ENCODE data around the gene H6PD.

The H6PD gene

GRCh38 chr1:9234223-9235095 is at the start of gene H6PD:
H6PD (plus strand) TSS chr1:9234774; CDS start chr1:9244935, 10,161 bp downstream.
- DNase-seq = peak; percentile 93

GRCh38 chr1:9186082-9186859 is 48.3 kb upstream of the H6PD start:
- no peak for DNase-seq

GRCh38 chr1:9187004-9187403 is 47.6 kb upstream of the H6PD start:
- DNase-seq = no peak

GRCh38 chr1:9190234-9190633 is 44.3 kb upstream of the H6PD start:
- no peak for DNase-seq

GRCh38 chr1:9191231-9191630 is 43.3 kb upstream of the H6PD start:
- DNase-seq = no peak

- no peak for DNase-seq
Observed at GRCh38 chr1:9192578-9193232, 41.9 kb upstream of the H6PD start.

GRCh38 chr1:9193233-9193625 is 41.3 kb upstream of the H6PD start:
- no peak for DNase-seq

GRCh38 chr1:9194024-9194423 is 40.5 kb upstream of the H6PD start:
- peak; percentile 44 for DNase-seq

GRCh38 chr1:9195651-9196050 is 38.9 kb upstream of the H6PD start:
- peak; percentile 45 for DNase-seq

GRCh38 chr1:9196129-9197040 is 38.2 kb upstream of the H6PD start:
- peak; percentile 97 for DNase-seq

- DNase-seq = no peak
Observed at GRCh38 chr1:9197186-9198099, 37.1 kb upstream of the H6PD start.

- no peak for DNase-seq
Observed at GRCh38 chr1:9198538-9199361, 35.8 kb upstream of the H6PD start.

- no peak for DNase-seq
Observed at GRCh38 chr1:9200441-9200840, 34.1 kb upstream of the H6PD start.

- DNase-seq = peak; percentile 42
Observed at GRCh38 chr1:9201401-9202239, 33.0 kb upstream of the H6PD start.

GRCh38 chr1:9202240-9202870 is 32.2 kb upstream of the H6PD start:
- DNase-seq = no peak

- DNase-seq = peak; percentile 39
Observed at GRCh38 chr1:9203511-9203982, 31.0 kb upstream of the H6PD start.

- no peak for DNase-seq
Observed at GRCh38 chr1:9204156-9204720, 30.3 kb upstream of the H6PD start.

- peak; percentile 80 for DNase-seq
Observed at GRCh38 chr1:9207086-9207485, 27.5 kb upstream of the H6PD start.

Data from inflammatory macrophage treated with lipopolysaccharide for 4 hours (primary cell).